Nephron (organoid): Measurements from ENCODE around the gene TWIST1.
A peak's percentile ranks its signal among the peaks of the same experiment; 100 is the strongest.

Experiments used
- H3K27ac Mint-ChIP-seq, 3 experiments: 2 replicates each; pipeline ENCODE4 v1.8.0; 2020; ENCODE audit warnings: mixed read lengths in 3 of 3, mild to moderate bottlenecking in 2 of 3, moderate library complexity in 1 of 3
- H3K27me3 Mint-ChIP-seq: 2 replicates; pipeline ENCODE4 v1.8.0; 2021; ENCODE audit warnings: low read depth, mild to moderate bottlenecking, moderate library complexity, mixed read lengths
- H3K36me3 Mint-ChIP-seq: 2 replicates; pipeline ENCODE4 v1.8.0; 2020; ENCODE audit warnings: low read depth, mixed read lengths
- H3K4me1 Mint-ChIP-seq: 2 replicates; pipeline ENCODE4 v1.8.0; 2020; ENCODE audit warnings: mixed read lengths
- H3K4me3 Mint-ChIP-seq, 3 experiments: 2 replicates each; pipeline ENCODE4 v1.8.0; 2020; ENCODE audit warnings: mild to moderate bottlenecking in 3 of 3, mixed read lengths in 3 of 3, moderate library complexity in 2 of 3
- H3K9me3 Mint-ChIP-seq: 2 replicates; pipeline ENCODE4 v1.8.0; 2020; ENCODE audit warnings: mixed read lengths
- TF ChIP-seq, protein P1 (sequence below), 3 experiments: fragments of 200-600 bp; sonication (generic); IDR thresholded peaks; one replicate each; pipeline ENCODE4 v1.5.0; 2021; ENCODE audit warnings: antibody characterized with exemption in 3 of 3; ENCODE audit not compliant: unreplicated experiment in 3 of 3

The TWIST1 gene

DNA sequence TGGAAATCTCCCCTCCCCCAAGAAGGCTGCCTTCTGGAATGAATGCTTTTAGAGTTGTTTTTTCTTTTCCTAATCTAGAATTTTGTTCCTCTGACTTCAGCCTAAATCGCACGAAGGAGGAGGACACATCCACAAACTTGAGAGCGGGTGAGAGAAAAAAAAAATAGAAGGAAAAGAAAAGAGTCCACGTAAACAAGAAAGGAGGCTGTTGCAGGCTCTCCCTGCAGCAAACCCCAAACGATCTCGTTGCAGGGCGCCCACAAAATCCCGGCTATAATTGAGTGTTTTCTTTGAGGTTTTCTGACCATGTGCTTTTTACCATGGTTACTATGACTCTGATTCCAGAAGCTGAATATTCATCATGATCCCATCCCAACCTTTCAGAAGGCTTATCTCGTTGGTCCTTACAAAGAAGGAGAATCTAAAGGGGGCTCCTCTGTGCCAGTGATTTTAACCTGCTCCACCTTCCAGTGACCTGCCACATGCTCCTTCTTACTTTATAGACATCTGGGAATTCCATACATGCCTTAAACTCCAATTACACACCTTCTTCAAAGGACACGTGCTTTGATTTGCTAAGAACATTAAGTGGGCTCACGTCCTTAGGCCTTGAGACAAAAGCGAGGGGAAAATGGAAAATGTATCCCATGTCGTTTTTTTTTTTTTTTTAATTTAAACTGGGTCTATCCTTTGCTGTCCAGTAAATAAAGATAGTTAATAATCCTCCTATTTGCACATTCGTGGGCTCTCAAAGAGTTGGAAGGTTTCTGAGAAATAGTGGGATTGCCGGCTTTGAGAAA is 5.8 kb downstream of the TWIST1 start:
- TF ChIP-seq, protein P1, sequence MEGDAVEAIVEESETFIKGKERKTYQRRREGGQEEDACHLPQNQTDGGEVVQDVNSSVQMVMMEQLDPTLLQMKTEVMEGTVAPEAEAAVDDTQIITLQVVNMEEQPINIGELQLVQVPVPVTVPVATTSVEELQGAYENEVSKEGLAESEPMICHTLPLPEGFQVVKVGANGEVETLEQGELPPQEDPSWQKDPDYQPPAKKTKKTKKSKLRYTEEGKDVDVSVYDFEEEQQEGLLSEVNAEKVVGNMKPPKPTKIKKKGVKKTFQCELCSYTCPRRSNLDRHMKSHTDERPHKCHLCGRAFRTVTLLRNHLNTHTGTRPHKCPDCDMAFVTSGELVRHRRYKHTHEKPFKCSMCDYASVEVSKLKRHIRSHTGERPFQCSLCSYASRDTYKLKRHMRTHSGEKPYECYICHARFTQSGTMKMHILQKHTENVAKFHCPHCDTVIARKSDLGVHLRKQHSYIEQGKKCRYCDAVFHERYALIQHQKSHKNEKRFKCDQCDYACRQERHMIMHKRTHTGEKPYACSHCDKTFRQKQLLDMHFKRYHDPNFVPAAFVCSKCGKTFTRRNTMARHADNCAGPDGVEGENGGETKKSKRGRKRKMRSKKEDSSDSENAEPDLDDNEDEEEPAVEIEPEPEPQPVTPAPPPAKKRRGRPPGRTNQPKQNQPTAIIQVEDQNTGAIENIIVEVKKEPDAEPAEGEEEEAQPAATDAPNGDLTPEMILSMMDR (IDR thresholded peaks at IDR 0.05; ENCODE audit: unreplicated experiment in 3 of 3), result no peak
- Mint-ChIP-seq H3K9me3 (no peaks in the 10 kb centered on the region), H3K4me3 (peak overlapping the region; percentile 64 to 80 (median 68)), H3K4me1 (peaks cover 68% of the 10 kb centered on the region), H3K27ac (peak overlapping the region; percentile 12 to 67 (median 63)), H3K36me3 (peaks cover 13% of the 10 kb centered on the region), H3K27me3 (peaks cover 97% of the 10 kb centered on the region)

DNA sequence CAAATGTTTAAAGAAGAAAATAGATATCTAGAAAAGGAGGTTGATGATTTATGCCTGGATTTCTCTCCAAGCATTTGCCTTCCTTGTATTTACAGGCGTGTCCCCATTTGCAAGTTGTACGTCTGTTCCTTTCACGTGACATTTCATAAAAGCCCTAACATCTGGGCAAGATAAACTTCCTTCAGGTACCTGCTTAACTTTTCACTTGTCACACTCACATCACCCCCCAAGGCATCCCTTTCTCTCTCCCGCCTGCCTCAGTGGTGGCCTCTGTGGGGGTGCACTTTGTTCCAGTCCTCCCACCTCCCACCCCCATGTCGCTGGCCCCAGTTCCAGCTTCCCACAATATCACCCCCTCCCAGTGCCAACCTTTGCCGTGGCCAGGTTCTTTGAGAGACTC is 6.7 kb downstream of the TWIST1 start:
- Mint-ChIP-seq H3K4me1 (peaks cover 77% of the 10 kb centered on the region), H3K27me3 (peaks cover 97% of the 10 kb centered on the region), H3K4me3 (peak overlapping the region; percentile 13 to 80 (median 64)), H3K27ac (peak overlapping the region; percentile 12 to 67 (median 63)), H3K36me3 (peaks cover 13% of the 10 kb centered on the region), H3K9me3 (no peaks in the 10 kb centered on the region)
- TF ChIP-seq, protein P1 (IDR thresholded peaks at IDR 0.05; ENCODE audit: unreplicated experiment in 3 of 3), result no peak

DNA sequence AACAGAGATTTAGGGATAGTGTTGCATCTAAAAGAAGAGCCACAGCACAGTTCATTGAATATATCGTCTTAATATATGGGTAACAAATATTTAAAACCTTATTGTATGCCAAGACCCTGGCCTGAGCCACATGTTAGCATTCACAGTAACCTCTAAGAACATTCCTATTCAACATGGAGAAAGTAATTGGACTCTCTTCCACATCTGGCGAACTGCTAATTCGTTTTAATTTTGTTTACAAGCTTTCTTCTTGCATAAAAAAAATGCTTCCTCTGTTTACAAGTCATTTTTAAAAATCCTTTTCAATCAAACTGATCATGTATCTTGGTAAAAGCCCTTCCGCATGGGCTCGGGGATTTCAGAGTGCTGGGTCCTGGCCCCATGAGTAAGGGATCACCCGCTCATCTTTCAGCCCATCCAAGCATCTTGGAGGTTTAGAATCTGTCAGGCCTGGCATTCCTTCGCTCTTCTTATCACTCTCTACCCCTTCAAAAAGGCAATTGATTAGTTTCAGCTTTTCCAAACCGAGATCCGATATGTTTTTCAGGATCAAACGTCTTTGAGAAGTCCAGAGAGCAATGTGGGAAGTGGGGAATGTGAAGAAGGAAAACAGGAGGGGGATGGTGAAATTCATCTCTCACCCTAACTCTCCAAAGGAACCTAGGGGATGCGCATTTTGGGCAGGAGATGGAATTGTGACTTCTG is 7.3 kb downstream of the TWIST1 start:
- peaks cover 13% of the 10 kb centered on the region for H3K36me3 Mint-ChIP-seq
- H3K4me1 Mint-ChIP-seq, result peaks cover 80% of the 10 kb centered on the region
- H3K9me3 Mint-ChIP-seq, result no peaks in the 10 kb centered on the region
- TF ChIP-seq, protein P1 (IDR thresholded peaks at IDR 0.05; ENCODE audit: unreplicated experiment in 3 of 3), result no peak
- H3K27ac Mint-ChIP-seq, result peak overlapping the region in 1 of 3 experiments; percentile 1
- peak overlapping the region in 2 of 3 experiments; percentile 5 to 51 for H3K4me3 Mint-ChIP-seq
- peaks cover 99% of the 10 kb centered on the region for H3K27me3 Mint-ChIP-seq

DNA sequence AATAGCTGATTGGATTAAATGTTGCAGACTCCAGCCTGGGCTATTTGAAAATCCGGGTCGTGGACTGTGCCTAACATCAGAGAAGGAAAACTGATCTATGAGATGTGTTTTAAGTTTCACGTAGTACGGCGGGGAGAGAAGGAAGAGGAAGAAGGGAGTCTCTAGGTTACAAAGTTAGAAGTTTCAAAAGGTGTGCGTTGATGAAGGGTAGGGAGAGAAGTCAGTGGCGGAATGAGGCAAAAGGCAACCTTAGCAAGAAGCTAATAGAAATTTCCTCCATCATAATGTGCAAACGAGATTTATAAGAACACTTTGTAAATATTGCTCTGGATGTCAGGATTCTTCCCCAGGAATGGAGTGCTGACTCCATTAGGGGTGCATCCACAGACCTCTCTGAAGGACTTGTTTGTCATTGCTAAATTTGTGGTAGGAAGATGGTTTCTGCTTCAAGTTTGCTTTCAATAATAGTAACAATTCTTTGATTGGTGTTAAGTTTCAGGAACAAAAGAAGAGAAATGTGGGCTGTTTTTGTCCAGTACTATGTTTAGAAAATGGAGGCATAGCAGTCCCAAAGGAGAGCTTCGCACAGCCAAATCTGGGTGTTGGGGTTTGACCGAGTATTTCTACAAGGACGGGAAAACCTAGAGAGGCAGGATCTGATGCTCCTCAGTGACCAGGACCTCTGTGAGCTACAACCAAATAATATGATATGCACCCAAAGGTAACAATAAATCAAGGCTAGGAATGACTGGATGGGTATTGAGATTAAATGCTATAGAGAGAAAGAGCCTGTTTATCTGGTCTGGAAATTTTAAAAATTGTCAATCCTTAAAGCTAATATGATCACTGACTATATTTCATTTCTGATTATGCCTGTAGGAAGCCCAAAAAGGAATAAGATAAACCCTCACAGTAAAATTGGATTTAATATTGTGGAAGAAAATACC is 8.2 kb downstream of the TWIST1 start:
- peaks cover 100% of the 10 kb centered on the region for H3K27me3 Mint-ChIP-seq

More for the DNA sequence above, 8.2 kb downstream of the TWIST1 start:
- peak overlapping the region; percentile 9 to 71 (median 62) for H3K27ac Mint-ChIP-seq
- H3K36me3 Mint-ChIP-seq, result peaks cover 10% of the 10 kb centered on the region
- no peaks in the 10 kb centered on the region for H3K9me3 Mint-ChIP-seq
- peak overlapping the region; percentile 83 to 86 (median 86) for H3K4me3 Mint-ChIP-seq
- TF ChIP-seq, protein P1 (IDR thresholded peaks at IDR 0.05; ENCODE audit: unreplicated experiment in 3 of 3), result no peak
- H3K4me1 Mint-ChIP-seq, result peaks cover 72% of the 10 kb centered on the region
